Suprapubic skin (tissue), 4 donors: ENCODE results near the gene ZNF324B.

Source experiments
- POLR2A ChIP-seq, 2 donors: fragments of 450-650 bp; IDR thresholded peaks; one replicate each; pipeline ENCODE4 v1.6.1; 2017; ENCODE audit warnings: antibody characterized with exemption in 2 of 2, mild to moderate bottlenecking in 2 of 2, moderate library complexity in 2 of 2
- POLR2AphosphoS5 ChIP-seq, 3 donors: sonication (generic); formaldehyde crosslinking; IDR thresholded peaks; one replicate each; pipeline ENCODE4 v1.6.1; 2017; ENCODE audit warnings: antibody characterized with exemption in 3 of 3
- TF ChIP-seq, protein P1 (sequence below), 2 donors: fragments of 200-600 bp in 1 of 2; fragments of 450-650 bp in 1 of 2; sonication (generic) in 1 of 2; IDR thresholded peaks; one replicate each; pipeline ENCODE4 v1.5.1; 2016 to 2019; ENCODE audit warnings: antibody characterized with exemption in 2 of 2, mild to moderate bottlenecking in 1 of 2, moderate library complexity in 1 of 2

DNA sequence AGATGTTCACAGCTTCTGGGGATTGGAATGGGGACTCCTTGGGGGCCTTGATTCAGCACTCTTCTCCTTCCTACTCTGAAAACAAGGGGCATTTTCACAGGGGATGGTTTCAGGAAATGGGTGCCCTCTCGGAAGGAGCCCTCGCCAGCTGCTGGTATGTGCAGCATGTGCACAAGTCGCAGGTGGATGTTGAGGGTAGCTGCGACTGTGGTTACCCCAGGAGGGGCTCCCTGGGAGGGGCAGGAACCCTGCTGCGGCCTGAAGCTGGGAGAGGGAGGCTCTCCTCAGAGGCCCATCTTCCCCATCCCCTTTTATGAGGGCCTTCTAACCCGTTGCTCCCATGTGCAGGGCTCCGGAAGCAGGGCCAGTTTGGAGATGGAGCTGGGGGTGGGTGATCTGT, 30.9 kb downstream of the ZNF324B start:
- no peak for TF ChIP-seq POLR2AphosphoS5 (IDR thresholded peaks at IDR 0.05)
- TF ChIP-seq, protein P1, sequence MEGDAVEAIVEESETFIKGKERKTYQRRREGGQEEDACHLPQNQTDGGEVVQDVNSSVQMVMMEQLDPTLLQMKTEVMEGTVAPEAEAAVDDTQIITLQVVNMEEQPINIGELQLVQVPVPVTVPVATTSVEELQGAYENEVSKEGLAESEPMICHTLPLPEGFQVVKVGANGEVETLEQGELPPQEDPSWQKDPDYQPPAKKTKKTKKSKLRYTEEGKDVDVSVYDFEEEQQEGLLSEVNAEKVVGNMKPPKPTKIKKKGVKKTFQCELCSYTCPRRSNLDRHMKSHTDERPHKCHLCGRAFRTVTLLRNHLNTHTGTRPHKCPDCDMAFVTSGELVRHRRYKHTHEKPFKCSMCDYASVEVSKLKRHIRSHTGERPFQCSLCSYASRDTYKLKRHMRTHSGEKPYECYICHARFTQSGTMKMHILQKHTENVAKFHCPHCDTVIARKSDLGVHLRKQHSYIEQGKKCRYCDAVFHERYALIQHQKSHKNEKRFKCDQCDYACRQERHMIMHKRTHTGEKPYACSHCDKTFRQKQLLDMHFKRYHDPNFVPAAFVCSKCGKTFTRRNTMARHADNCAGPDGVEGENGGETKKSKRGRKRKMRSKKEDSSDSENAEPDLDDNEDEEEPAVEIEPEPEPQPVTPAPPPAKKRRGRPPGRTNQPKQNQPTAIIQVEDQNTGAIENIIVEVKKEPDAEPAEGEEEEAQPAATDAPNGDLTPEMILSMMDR (IDR thresholded peaks at IDR 0.05) = no peak
- no peak for TF ChIP-seq POLR2A (IDR thresholded peaks at IDR 0.05)
